Sigmoid colon (tissue), 7 donors: Measurements from ENCODE around the gene OBSL1. TPM values are rescaled to one million over a fixed set of nuclear protein-coding genes. Genes with fewer than 3 reads are reported as not detected.

Experiments used
- DNase-seq: peaks from one replicate; pipeline ENCODE4 v3.0.0-alpha.2; 2019
- H3K27ac ChIP-seq, 4 donors: fragments of 200-600 bp; sonication (generic); one replicate each; pipeline ENCODE4 v1.5.1; 2016 to 2019; ENCODE audit warnings: mild to moderate bottlenecking in 1 of 4
- H3K27me3 ChIP-seq, 3 donors: fragments of 200-600 bp; sonication (generic); one replicate each; pipeline ENCODE4 v1.5.1; 2019; ENCODE audit warnings: mild to moderate bottlenecking in 1 of 3
- H3K36me3 ChIP-seq, 4 donors: fragments of 200-600 bp; sonication (generic); one replicate each; pipeline ENCODE4 v1.5.1; 2016 to 2019
- H3K4me1 ChIP-seq, 4 donors: fragments of 200-600 bp; sonication (generic); one replicate each; pipeline ENCODE4 v1.5.1; 2017 to 2019
- H3K4me3 ChIP-seq, 4 donors: fragments of 200-600 bp; sonication (generic); one replicate each; pipeline ENCODE4 v1.5.1; 2017 to 2019; ENCODE audit warnings: mild to moderate bottlenecking in 2 of 4, moderate library complexity in 1 of 4
- H3K9me3 ChIP-seq, 4 donors: fragments of 200-600 bp in 3 of 4; sonication (generic) in 3 of 4; one replicate each; pipeline versions ENCODE4 v1.5.1 to v1.6.1; 2013 to 2019
- EP300 ChIP-seq, 4 donors: sonication (generic); formaldehyde crosslinking; IDR thresholded peaks; one replicate each; pipeline ENCODE4 v1.6.1; 2017; ENCODE audit warnings: antibody characterized with exemption in 4 of 4
- POLR2A ChIP-seq, 2 donors: fragments of 450-650 bp; IDR thresholded peaks; one replicate each; pipeline ENCODE4 v1.6.1; 2016; ENCODE audit warnings: antibody characterized with exemption in 2 of 2, mild to moderate bottlenecking in 2 of 2, moderate library complexity in 2 of 2
- POLR2AphosphoS5 ChIP-seq, 4 donors: sonication (generic); formaldehyde crosslinking; IDR thresholded peaks; one replicate each; pipeline ENCODE4 v1.6.1; 2017; ENCODE audit warnings: antibody characterized with exemption in 4 of 4
- WGBS, 2 donors: extraction: QIAGEN DNeasy Blood & Tissue Kit; methylation state at CpG; one replicate each; pipeline ENCODE4 v1.1.7; 2013; 5-methylcytosine and 5-hydroxymethylcytosine counted together
- intact Hi-C: fragments of 100-400 bp; cut with DNase I; formaldehyde crosslinking; loops from one replicate; pipeline ENCODE4 v1.15.1; 2023
- polyA plus RNA-seq, 3 donors: library from polyadenylated mRNA; stranded (reverse); fragments of 200-250 nt; gene quantifications; one replicate each; pipeline ENCODE4 v1.2.3, GENCODE V29; 2013
- small RNA-seq, 3 donors: library from RNA; depleted of rRNA; stranded (forward); fragments of <200 nt; gene quantifications; one replicate each; pipeline ENCODE3, GENCODE V24; 2016
- total RNA-seq, 4 donors: library from RNA; depleted of rRNA; stranded (reverse); fragments of >200 nt; gene quantifications; one replicate each; pipeline ENCODE4 v1.1.0, GENCODE V29; 2016
- TF ChIP-seq, protein P1 (sequence below), 4 experiments: fragments of 450-650 bp in 3 of 4; fragments of 200-600 bp in 1 of 4; IDR thresholded peaks; one replicate each; pipeline ENCODE4 v1.5.1; 2016 to 2019; ENCODE audit warnings: antibody characterized with exemption in 4 of 4, mild to moderate bottlenecking in 3 of 4, moderate library complexity in 2 of 4
- donor health status: healthy with polysubstance abuse.
- donor health status: Bipolar disorder and iron deficiency.
- donor health status: healthy.

The OBSL1 gene
- total and polyA plus RNA-seq, 7 donors = 2.8 to 83.6 (median 34.6) TPM

DNA sequence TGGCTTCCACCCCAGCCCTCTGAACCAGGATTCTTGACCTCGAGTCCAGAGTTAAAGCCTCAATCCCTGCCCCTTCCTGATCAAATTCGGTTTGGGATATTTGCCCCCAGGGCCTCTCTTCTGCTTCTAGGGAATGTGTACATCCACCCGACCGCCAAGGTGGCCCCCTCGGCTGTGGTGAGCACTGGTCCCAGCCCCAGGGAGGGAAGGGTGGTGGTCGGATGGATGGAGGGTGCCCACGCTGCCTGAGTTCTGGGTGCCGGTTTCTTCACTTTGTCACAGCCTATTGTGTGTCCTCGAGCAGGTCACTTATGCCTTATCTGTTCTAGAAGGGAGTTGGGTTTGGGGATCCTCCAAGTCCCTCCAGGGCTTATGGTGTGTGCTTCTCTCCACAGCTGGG is 65.8 kb downstream of the OBSL1 start:
- Histone ChIP-seq H3K27ac (no peak overlapping the region), H3K27me3 (peaks cover 0 to 12% (median under 1%) of the 10 kb centered on the region in 3 donors), H3K9me3 (no peaks in the 10 kb centered on the region), H3K36me3 (peaks cover 8 to 44% (median 27%) of the 10 kb centered on the region in 4 donors), H3K4me3 (no peak overlapping the region), H3K4me1 (peaks cover 0 to 23% (median 19%) of the 10 kb centered on the region in 4 donors)
- intact Hi-C loops = no loop called here
- no peak for DNase-seq
- TF ChIP-seq POLR2AphosphoS5 (IDR thresholded peaks at IDR 0.05) (no peak), POLR2A (IDR thresholded peaks at IDR 0.05) (no peak)
- TF ChIP-seq, protein P1, sequence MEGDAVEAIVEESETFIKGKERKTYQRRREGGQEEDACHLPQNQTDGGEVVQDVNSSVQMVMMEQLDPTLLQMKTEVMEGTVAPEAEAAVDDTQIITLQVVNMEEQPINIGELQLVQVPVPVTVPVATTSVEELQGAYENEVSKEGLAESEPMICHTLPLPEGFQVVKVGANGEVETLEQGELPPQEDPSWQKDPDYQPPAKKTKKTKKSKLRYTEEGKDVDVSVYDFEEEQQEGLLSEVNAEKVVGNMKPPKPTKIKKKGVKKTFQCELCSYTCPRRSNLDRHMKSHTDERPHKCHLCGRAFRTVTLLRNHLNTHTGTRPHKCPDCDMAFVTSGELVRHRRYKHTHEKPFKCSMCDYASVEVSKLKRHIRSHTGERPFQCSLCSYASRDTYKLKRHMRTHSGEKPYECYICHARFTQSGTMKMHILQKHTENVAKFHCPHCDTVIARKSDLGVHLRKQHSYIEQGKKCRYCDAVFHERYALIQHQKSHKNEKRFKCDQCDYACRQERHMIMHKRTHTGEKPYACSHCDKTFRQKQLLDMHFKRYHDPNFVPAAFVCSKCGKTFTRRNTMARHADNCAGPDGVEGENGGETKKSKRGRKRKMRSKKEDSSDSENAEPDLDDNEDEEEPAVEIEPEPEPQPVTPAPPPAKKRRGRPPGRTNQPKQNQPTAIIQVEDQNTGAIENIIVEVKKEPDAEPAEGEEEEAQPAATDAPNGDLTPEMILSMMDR (IDR thresholded peaks at IDR 0.05) = no peak
- 92 to 93% methylated on average over 9 of the region's 9 CpGs for WGBS, 2 donors

DNA sequence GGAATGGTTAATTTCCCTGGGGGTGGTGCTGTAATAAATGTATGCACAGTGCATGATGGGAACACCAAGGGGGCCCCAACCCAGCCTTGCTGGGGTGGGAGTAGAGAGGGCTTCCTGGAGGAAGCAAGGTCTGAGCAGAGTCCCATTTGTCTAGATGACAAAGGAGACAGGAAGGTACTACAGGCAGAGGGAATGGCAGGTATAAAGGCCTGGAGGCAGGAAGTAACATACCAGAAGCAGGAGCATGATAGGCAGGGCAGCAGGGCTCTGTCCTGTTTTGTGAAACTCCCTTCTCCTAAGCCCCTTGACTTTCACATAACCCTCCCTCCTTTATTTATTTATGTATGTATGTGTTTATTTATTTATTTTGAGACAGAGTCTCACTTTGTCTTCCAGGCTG is 68.7 kb downstream of the OBSL1 start:
- DNase-seq = no peak
- H3K4me3 ChIP-seq = no peak overlapping the region
- no peaks in the 10 kb centered on the region for H3K27me3 ChIP-seq
- peaks cover 0 to 24% (median 13%) of the 10 kb centered on the region in 4 donors for H3K4me1 ChIP-seq
- no peak overlapping the region for H3K27ac ChIP-seq
- H3K9me3 ChIP-seq = no peaks in the 10 kb centered on the region
- H3K36me3 ChIP-seq = peaks cover 8 to 44% (median 27%) of the 10 kb centered on the region in 4 donors
- TF ChIP-seq, protein P1 (IDR thresholded peaks at IDR 0.05) = no peak
- TF ChIP-seq POLR2AphosphoS5 (IDR thresholded peaks at IDR 0.05) (no peak), EP300 (IDR thresholded peaks at IDR 0.05) (no peak), POLR2A (IDR thresholded peaks at IDR 0.05) (no peak)
- intact Hi-C loops = no loop called here

DNA sequence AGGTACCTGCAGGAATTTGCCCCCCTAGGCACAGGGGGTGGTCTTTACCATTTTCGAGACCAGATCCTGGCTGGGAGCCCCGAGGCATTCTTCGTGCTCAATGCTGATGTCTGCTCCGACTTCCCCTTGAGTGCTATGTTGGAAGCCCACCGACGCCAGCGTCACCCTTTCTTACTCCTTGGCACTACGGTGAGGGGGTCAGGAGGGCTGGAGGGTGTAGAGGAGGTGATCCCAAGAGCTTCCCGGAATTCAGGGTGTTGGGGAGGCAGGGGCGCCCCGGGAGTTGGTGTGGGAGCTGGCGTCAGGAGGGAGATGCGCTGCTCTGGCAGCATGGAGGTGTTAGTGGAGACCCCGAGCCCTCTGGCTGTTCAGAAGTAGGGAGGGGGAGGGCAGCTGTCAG is 69.5 kb downstream of the OBSL1 start:
- intact Hi-C loops = no loop called here
- Histone ChIP-seq H3K4me3 (no peak overlapping the region), H3K4me1 (peaks cover 0 to 31% (median 21%) of the 10 kb centered on the region in 4 donors), H3K27me3 (no peaks in the 10 kb centered on the region), H3K27ac (no peak overlapping the region), H3K9me3 (no peaks in the 10 kb centered on the region), H3K36me3 (peaks cover 8 to 38% (median 27%) of the 10 kb centered on the region in 4 donors)
- 96 to 97% methylated on average over 14 of the region's 14 CpGs for WGBS, 2 donors
- DNase-seq = no peak
- TF ChIP-seq, protein P1 (IDR thresholded peaks at IDR 0.05) = no peak
- no peak for TF ChIP-seq EP300 (IDR thresholded peaks at IDR 0.05)
- no peak for TF ChIP-seq POLR2A (IDR thresholded peaks at IDR 0.05)
- no peak for TF ChIP-seq POLR2AphosphoS5 (IDR thresholded peaks at IDR 0.05)

Small RNA genes within 50 kb of the gene (small RNA-seq; reads per million reads assigned to genes)
- gene MIR3132 (0 reads per million in 3 donors), gene RN7SKP213 (0 reads per million in 3 donors)

Other genes with a start within 250 kb of the OBSL1 start
- gene RESP18, start 238.8 kb downstream of the OBSL1 start, total RNA-seq = not detected
- not detected for gene RESP18, start 238.8 kb downstream of the OBSL1 start, polyA plus RNA-seq
- gene DNPEP, start 183.6 kb downstream of the OBSL1 start, total RNA-seq = 10 to 100 TPM; 43.2 to 62.8 (median 53.1) TPM
- gene DNPEP, start 183.6 kb downstream of the OBSL1 start, polyA plus RNA-seq = 100 to 1,000 TPM; 108 to 137 (median 132) TPM
- gene DES, start 153.2 kb downstream of the OBSL1 start, total RNA-seq = over 10,000 TPM in 3 of 4 donors, 1,000 to 10,000 TPM in 1; 7,366 to 30,562 (median 13,340) TPM
- gene DES, start 153.2 kb downstream of the OBSL1 start, polyA plus RNA-seq = 100 to 1,000 TPM in 2 of 3 donors, 10 to 100 TPM in 1; 35.1 to 264 (median 162) TPM
- gene SPEG, start 136.7 kb downstream of the OBSL1 start, total RNA-seq = 100 to 1,000 TPM; 123 to 321 (median 194) TPM
- 10 to 100 TPM in 2 of 3 donors, 1 to 10 TPM in 1; 6.0 to 25.4 (median 13.4) TPM for gene SPEG, start 136.7 kb downstream of the OBSL1 start, polyA plus RNA-seq
- gene GMPPA, start 72.6 kb downstream of the OBSL1 start, total RNA-seq = 10 to 100 TPM; 13.9 to 24.7 (median 21.3) TPM
- 10 to 100 TPM; 42.6 to 52.8 (median 44.2) TPM for gene GMPPA, start 72.6 kb downstream of the OBSL1 start, polyA plus RNA-seq
- under 1 TPM in 1 of 4 donors, not detected in 3; under 0.01 TPM for gene ASIC4, start 57.1 kb downstream of the OBSL1 start, total RNA-seq
- under 1 TPM in 1 of 3 donors, not detected in 2; 0.07 TPM for gene ASIC4, start 57.1 kb downstream of the OBSL1 start, polyA plus RNA-seq
- 10 to 100 TPM; 12.5 to 39.1 (median 23.5) TPM for gene CHPF, start 27.7 kb downstream of the OBSL1 start, total RNA-seq
- 10 to 100 TPM in 1 of 3 donors, 1 to 10 TPM in 2; 5.5 to 37.3 (median 6.6) TPM for gene CHPF, start 27.7 kb downstream of the OBSL1 start, polyA plus RNA-seq
- gene TMEM198, start 27.5 kb downstream of the OBSL1 start, total RNA-seq = 1 to 10 TPM in 3 of 4 donors, under 1 TPM in 1; 0.71 to 3.0 (median 1.6) TPM
- 1 to 10 TPM in 2 of 3 donors, not detected in 1; 1.2 to 3.9 TPM for gene TMEM198, start 27.5 kb downstream of the OBSL1 start, polyA plus RNA-seq
- under 1 TPM in 2 of 4 donors, not detected in 2; 0.33 to 0.36 TPM for gene INHA, start 771 bp upstream of the OBSL1 start, total RNA-seq
- under 1 TPM in 2 of 3 donors, not detected in 1; 0.31 to 0.46 TPM for gene INHA, start 771 bp upstream of the OBSL1 start, polyA plus RNA-seq
- 10 to 100 TPM in 2 of 4 donors, 1 to 10 TPM in 2; 8.4 to 13.0 (median 10.1) TPM for gene STK11IP, start 26.3 kb upstream of the OBSL1 start, total RNA-seq
- 10 to 100 TPM in 2 of 3 donors, 1 to 10 TPM in 1; 6.9 to 36.7 (median 10.8) TPM for gene STK11IP, start 26.3 kb upstream of the OBSL1 start, polyA plus RNA-seq
- gene SLC4A3, start 56.1 kb upstream of the OBSL1 start, total RNA-seq = 1 to 10 TPM in 3 of 4 donors, under 1 TPM in 1; 0.99 to 5.0 (median 1.1) TPM
- gene SLC4A3, start 56.1 kb upstream of the OBSL1 start, polyA plus RNA-seq = 1 to 10 TPM in 1 of 3 donors, under 1 TPM in 2; under 0.01 to 1.0 (median 0.46) TPM